Type B pancreatic cell (in vitro differentiated cells): ENCODE measurements around the gene IST1. TPM values are rescaled to one million over a fixed set of nuclear protein-coding genes. Genes with fewer than 3 reads are reported as not detected.
"Not testable (repeated sequence)": the region's sequence is repeated elsewhere in the genome, so short reads cannot be mapped to it uniquely, and the experiment has no call there.

ENCODE experiments used
- DNase-seq: peaks from one replicate; pipeline ENCODE4 v3.0.0; 2021; ENCODE audit warnings: mixed read lengths; ENCODE audit not compliant: unreplicated experiment; ENCODE audit errors: extremely low spot score
- H3K27ac Mint-ChIP-seq: 2 replicates; pipeline ENCODE4 v1.8.0; 2021; ENCODE audit warnings: mild to moderate bottlenecking, mixed read lengths
- H3K27me3 Mint-ChIP-seq: 2 replicates; pipeline ENCODE4 v1.8.0; 2021; ENCODE audit warnings: mixed read lengths
- H3K36me3 Mint-ChIP-seq: 2 replicates; pipeline ENCODE4 v1.8.0; 2021; ENCODE audit warnings: mixed read lengths
- H3K4me1 Mint-ChIP-seq: one replicate; pipeline ENCODE4 v1.8.0; 2021; ENCODE audit warnings: mixed read lengths; ENCODE audit not compliant: unreplicated experiment
- H3K4me3 Mint-ChIP-seq: 2 replicates; pipeline ENCODE4 v1.8.0; 2021; ENCODE audit warnings: mild to moderate bottlenecking, mixed read lengths
- H3K9me3 Mint-ChIP-seq: 2 replicates; pipeline ENCODE4 v1.8.0; 2021; ENCODE audit warnings: mixed read lengths
- total RNA-seq: library from RNA; stranded (reverse); gene quantifications from 2 replicates; pipeline ENCODE4 v1.2.1, GENCODE V29; 2021; ENCODE audit warnings: low replicate concordance
- TF ChIP-seq, protein P1 (sequence below): fragments of 200-600 bp; sonication (generic); conservative IDR thresholded peaks from 2 replicates; pipeline ENCODE4 v1.5.0; 2021; ENCODE audit warnings: antibody characterized with exemption, mild to moderate bottlenecking

IST1 gene
- total RNA-seq, 1 donor from 2014 or later: 233 TPM

DNA sequence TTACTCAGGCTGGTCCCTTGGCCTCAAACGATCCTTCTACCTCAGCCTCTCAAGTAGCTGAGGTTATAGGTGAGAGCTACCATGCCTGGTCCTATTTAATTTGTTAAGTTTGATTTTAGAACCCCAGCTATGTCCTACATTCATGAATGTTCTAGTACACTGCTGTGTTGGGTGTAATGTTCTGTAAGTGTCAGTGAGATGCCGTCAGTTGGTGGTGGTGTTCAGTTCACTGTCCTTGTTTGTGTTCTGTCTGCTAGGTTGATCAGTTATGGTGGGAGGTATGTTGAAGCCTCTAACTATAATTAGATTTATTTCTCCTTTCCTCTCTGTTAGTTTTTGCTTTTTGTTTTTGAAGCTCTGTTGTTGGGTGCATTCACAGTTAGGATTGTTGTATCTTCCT is 8.3 kb downstream of the IST1 start:
- H3K27ac Mint-ChIP-seq: no peak overlapping the region
- DNase-seq: no peak
- H3K4me1 Mint-ChIP-seq: peaks cover 5% of the 10 kb centered on the region
- no peaks in the 10 kb centered on the region for H3K9me3 Mint-ChIP-seq
- TF ChIP-seq, protein P1, sequence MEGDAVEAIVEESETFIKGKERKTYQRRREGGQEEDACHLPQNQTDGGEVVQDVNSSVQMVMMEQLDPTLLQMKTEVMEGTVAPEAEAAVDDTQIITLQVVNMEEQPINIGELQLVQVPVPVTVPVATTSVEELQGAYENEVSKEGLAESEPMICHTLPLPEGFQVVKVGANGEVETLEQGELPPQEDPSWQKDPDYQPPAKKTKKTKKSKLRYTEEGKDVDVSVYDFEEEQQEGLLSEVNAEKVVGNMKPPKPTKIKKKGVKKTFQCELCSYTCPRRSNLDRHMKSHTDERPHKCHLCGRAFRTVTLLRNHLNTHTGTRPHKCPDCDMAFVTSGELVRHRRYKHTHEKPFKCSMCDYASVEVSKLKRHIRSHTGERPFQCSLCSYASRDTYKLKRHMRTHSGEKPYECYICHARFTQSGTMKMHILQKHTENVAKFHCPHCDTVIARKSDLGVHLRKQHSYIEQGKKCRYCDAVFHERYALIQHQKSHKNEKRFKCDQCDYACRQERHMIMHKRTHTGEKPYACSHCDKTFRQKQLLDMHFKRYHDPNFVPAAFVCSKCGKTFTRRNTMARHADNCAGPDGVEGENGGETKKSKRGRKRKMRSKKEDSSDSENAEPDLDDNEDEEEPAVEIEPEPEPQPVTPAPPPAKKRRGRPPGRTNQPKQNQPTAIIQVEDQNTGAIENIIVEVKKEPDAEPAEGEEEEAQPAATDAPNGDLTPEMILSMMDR: no peak
- no peak overlapping the region for H3K4me3 Mint-ChIP-seq
- peaks cover 29% of the 10 kb centered on the region for H3K36me3 Mint-ChIP-seq
- no peaks in the 10 kb centered on the region for H3K27me3 Mint-ChIP-seq

DNA sequence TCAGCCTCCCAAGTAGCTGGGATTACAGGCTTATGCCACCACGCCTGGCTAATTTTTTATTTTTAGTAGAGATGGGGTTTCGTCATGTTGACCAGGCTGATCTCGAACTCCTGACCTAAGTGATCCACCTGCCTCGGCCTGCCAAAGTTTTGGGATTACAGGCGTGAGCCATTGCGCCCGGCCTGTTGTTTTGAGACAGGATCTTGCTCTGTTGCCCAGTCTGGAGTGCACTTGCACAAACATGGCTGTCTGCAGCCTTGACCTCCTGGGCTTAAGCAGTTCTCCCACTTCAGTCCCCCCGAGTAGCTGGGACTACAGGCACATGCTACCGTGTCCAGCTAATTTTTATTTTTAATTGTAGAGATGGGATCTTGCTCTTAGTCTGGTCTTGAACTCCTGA is 8.9 kb downstream of the IST1 start:
- Mint-ChIP-seq H3K27ac (no peak overlapping the region), H3K9me3 (no peaks in the 10 kb centered on the region), H3K4me1 (peaks cover 5% of the 10 kb centered on the region), H3K4me3 (no peak overlapping the region), H3K36me3 (peaks cover 34% of the 10 kb centered on the region), H3K27me3 (no peaks in the 10 kb centered on the region)
- no peak for DNase-seq
- TF ChIP-seq, protein P1: no peak

DNA sequence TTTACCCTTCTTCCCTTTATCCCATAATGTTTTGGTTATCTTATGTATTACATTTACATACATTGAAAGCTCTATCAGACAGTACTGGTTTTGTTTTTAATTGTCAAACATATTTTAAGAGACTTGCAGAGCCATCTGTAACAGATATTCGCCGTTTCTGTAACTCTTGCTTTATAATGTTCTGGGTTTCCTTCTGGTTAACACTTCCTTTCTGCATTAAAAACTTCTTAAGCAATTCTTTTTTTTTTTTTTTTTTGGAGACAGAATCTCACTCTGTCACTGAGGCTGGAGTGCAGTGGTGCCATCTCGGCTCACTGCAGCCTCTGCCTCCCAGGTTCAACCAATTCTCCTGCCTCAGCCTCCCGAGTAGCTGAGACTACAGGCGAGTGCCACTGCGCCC is 10.4 kb downstream of the IST1 start:
- H3K27ac Mint-ChIP-seq, DNase-seq, H3K4me1 Mint-ChIP-seq, H3K27me3 Mint-ChIP-seq, H3K4me3 Mint-ChIP-seq, H3K9me3 Mint-ChIP-seq: not testable (repeated sequence)
- H3K36me3 Mint-ChIP-seq: peaks cover 39% of the 10 kb centered on the region

DNA sequence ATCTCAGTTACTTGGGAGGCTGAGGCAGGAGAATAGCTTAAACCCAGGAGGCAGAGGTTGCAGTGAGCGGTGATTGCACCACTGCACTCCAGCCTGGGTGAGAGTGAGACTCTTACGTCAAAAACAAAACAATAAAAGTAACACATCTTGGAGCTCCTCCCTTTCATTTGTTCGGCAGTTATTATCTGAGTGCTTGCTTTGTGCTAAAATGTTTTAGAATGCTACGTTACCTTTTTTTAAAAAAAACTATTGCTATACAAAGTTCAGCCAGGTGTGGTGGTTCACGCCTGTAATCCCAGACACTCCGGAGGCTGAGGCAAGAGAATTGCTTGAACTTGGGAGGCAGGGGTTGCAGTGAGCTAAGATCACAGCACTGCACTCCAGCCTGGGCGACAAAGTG is 15.8 kb downstream of the IST1 start:
- no peak for DNase-seq
- H3K9me3 Mint-ChIP-seq: no peaks in the 10 kb centered on the region
- no peak overlapping the region for H3K27ac Mint-ChIP-seq
- TF ChIP-seq, protein P1: no peak
- no peak overlapping the region for H3K4me3 Mint-ChIP-seq
- peaks cover 5% of the 10 kb centered on the region for H3K4me1 Mint-ChIP-seq
- H3K36me3 Mint-ChIP-seq: peaks cover 45% of the 10 kb centered on the region
- H3K27me3 Mint-ChIP-seq: no peaks in the 10 kb centered on the region

DNA sequence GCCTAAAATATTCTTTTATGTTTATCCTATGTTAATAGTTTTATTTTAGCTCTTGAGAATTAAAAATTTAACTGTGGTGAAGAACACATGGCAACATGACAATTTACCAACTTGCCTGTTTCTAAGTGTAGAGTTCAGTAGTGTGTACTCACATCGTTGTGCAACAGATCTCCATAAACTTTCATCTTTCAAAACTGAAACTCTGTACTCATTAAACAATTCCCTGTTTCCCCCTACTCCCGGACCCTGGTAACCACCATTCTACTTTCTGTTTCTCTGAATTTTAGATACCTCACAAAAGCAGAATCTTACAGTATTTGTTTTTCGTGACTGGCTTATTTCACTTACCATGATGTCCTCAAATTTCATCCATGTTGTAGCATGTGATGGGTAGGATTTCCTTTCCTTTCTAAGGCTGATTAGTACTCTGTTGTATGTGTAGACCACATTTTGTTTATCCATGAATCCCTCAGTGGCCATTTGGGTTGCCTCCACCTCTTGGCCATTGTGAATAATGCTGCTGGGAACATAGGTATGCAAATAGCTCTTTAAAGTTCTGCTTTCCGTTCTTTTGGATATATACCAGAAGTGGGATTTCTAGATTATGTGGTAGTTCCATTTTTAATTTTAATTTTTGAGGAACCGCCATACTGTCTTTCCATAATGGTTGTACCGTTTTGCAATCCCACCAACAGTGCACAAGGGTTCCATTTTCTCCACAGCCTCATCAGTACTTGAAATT is 17.4 kb downstream of the IST1 start:
- Mint-ChIP-seq H3K27me3 (no peaks in the 10 kb centered on the region), H3K4me1 (peaks cover 9% of the 10 kb centered on the region), H3K4me3 (no peak overlapping the region), H3K27ac (no peak overlapping the region), H3K9me3 (no peaks in the 10 kb centered on the region), H3K36me3 (peaks cover 50% of the 10 kb centered on the region)
- TF ChIP-seq, protein P1: no peak
- DNase-seq: no peak

DNA sequence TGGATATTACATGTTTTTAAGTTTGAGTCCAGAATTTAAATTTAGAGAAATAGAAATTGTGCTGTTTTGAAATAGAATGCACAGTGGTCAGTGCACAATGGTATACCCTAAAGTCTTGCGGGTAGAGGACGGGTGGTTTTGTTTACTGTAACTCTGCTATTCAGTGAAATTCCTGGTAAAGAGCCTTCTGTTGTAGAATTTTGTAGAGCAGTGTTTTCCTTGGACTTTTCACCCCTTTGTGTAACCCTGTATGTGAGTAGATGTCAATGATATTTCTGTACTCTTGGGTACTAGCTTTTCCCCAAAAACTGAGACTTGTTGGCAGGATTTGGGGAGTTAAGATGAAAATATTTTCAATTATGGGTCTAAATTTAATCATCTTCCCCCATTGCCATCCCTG is 19.5 kb downstream of the IST1 start:
- Mint-ChIP-seq H3K4me3 (no peak overlapping the region), H3K4me1 (peaks cover 9% of the 10 kb centered on the region), H3K9me3 (no peaks in the 10 kb centered on the region), H3K27me3 (no peaks in the 10 kb centered on the region), H3K36me3 (peaks cover 51% of the 10 kb centered on the region), H3K27ac (no peak overlapping the region)
- no peak for DNase-seq
- TF ChIP-seq, protein P1: no peak
